H9 (cell line): ENCODE measurements around the gene TBC1D22A. TPM values are rescaled to one million over a fixed set of nuclear protein-coding genes. Genes with fewer than 3 reads are reported as not detected.

Experiments
- DNase-seq: peaks from one replicate; pipeline ENCODE4 v3.0.0-alpha.2; 2017
- H2AFZ ChIP-seq: one replicate; pipeline ENCODE4 v1.6.1; 2013; ENCODE audit warnings: mild to moderate bottlenecking, low read length, control low read depth, moderate library complexity
- H2AK5ac ChIP-seq: 2 replicates; pipeline ENCODE4 v1.6.1; 2013; ENCODE audit warnings: low read length, control low read depth, mixed read lengths; ENCODE audit not compliant: insufficient read length
- H2BK120ac ChIP-seq: one replicate; pipeline ENCODE4 v1.6.1; 2013; ENCODE audit warnings: low read depth, mild to moderate bottlenecking, low read length, control low read depth, inconsistent platforms; ENCODE audit not compliant: poor library complexity, severe bottlenecking
- H2BK12ac ChIP-seq: 2 replicates; pipeline ENCODE4 v1.6.1; 2013; ENCODE audit warnings: low read length, control low read depth, mixed read lengths, low read depth; ENCODE audit not compliant: insufficient read length
- H2BK15ac ChIP-seq: 2 replicates; pipeline ENCODE4 v1.6.1; 2013; ENCODE audit warnings: low read depth, low read length, control low read depth
- H2BK20ac ChIP-seq: one replicate; pipeline ENCODE4 v1.6.1; 2013; ENCODE audit warnings: low read depth, mild to moderate bottlenecking, low read length, control low read depth, inconsistent platforms; ENCODE audit not compliant: poor library complexity, severe bottlenecking
- H2BK5ac ChIP-seq: 2 replicates; pipeline ENCODE4 v1.6.1; 2013; ENCODE audit warnings: low read length, control low read depth, mixed read lengths; ENCODE audit not compliant: insufficient read length
- H3K14ac ChIP-seq: 2 replicates; pipeline ENCODE4 v1.6.1; 2013; ENCODE audit warnings: low read length, control low read depth; ENCODE audit not compliant: insufficient read depth
- H3K18ac ChIP-seq: 2 replicates; pipeline ENCODE4 v1.6.1; 2013; ENCODE audit warnings: low read depth, mild to moderate bottlenecking, mixed read lengths, low read length, control low read depth; ENCODE audit not compliant: insufficient read length
- H3K23ac ChIP-seq: 2 replicates; pipeline ENCODE4 v1.6.1; 2013; ENCODE audit warnings: low read length, control low read depth, mixed read lengths, low read depth; ENCODE audit not compliant: insufficient read length
- H3K23me2 ChIP-seq: 2 replicates; pipeline ENCODE4 v1.6.1; 2013; ENCODE audit warnings: low read depth, mild to moderate bottlenecking, mixed read lengths, low read length, control low read depth; ENCODE audit not compliant: insufficient read length, poor library complexity, severe bottlenecking
- H3K27ac ChIP-seq: 2 replicates; pipeline ENCODE4 v1.5.1; 2013; ENCODE audit warnings: low read length, control low read depth, mixed read lengths, low read depth; ENCODE audit not compliant: insufficient read length
- H3K27me3 ChIP-seq: 2 replicates; pipeline ENCODE4 v1.6.1; 2013; ENCODE audit warnings: low read length, control low read depth, inconsistent platforms; ENCODE audit not compliant: insufficient read depth
- H3K4ac ChIP-seq: 2 replicates; pipeline ENCODE4 v1.6.1; 2013; ENCODE audit warnings: low read depth, mild to moderate bottlenecking, control low read depth, inconsistent platforms, low read length, moderate library complexity
- H3K4me1 ChIP-seq: 2 replicates; pipeline ENCODE4 v1.6.1; 2013; ENCODE audit warnings: low read length, control low read depth, inconsistent platforms; ENCODE audit not compliant: insufficient read depth
- H3K4me2 ChIP-seq: 2 replicates; pipeline ENCODE4 v1.6.1; 2013; ENCODE audit warnings: low read length, control low read depth, mixed read lengths; ENCODE audit not compliant: insufficient read length, insufficient read depth
- H3K56ac ChIP-seq: 2 replicates; pipeline ENCODE4 v1.6.1; 2013; ENCODE audit warnings: low read depth, mild to moderate bottlenecking, mixed read lengths, low read length, control low read depth; ENCODE audit not compliant: insufficient read length
- H3K79me1 ChIP-seq: 2 replicates; pipeline ENCODE4 v1.6.1; 2013; ENCODE audit warnings: low read depth, mild to moderate bottlenecking, moderate library complexity, low read length, control low read depth, inconsistent platforms; ENCODE audit not compliant: insufficient read depth, poor library complexity, severe bottlenecking
- H3K79me2 ChIP-seq: 2 replicates; pipeline ENCODE4 v1.6.1; 2013; ENCODE audit warnings: low read length, control low read depth, inconsistent platforms; ENCODE audit not compliant: insufficient read depth
- H3K9ac ChIP-seq: 2 replicates; pipeline ENCODE4 v1.6.1; 2013; ENCODE audit warnings: low read length, control low read depth, mixed read lengths; ENCODE audit not compliant: insufficient read length; ENCODE audit errors: extremely low read depth
- H3K9me3 ChIP-seq: one replicate; pipeline ENCODE4 v1.6.1; 2013; ENCODE audit warnings: low read depth, low read length, inconsistent platforms; ENCODE audit not compliant: control insufficient read depth
- H3T11ph ChIP-seq: one replicate; pipeline ENCODE4 v1.6.1; 2013; ENCODE audit warnings: mild to moderate bottlenecking, low read length, control low read depth, inconsistent platforms
- H4K20me1 ChIP-seq: one replicate; pipeline ENCODE4 v1.6.1; 2013; ENCODE audit not compliant: control insufficient read depth, insufficient read length, insufficient read depth
- H4K5ac ChIP-seq: 2 replicates; pipeline ENCODE4 v1.6.1; 2013; ENCODE audit warnings: low read depth, mild to moderate bottlenecking, mixed read lengths, low read length, control low read depth; ENCODE audit not compliant: insufficient read length
- H4K8ac ChIP-seq: replicated peaks from 2 replicates; pipeline ENCODE4 v1.6.1; 2013; ENCODE audit warnings: low read length, control low read depth, mixed read lengths, low read depth; ENCODE audit not compliant: insufficient read length
- H4K91ac ChIP-seq: 2 replicates; pipeline ENCODE4 v1.6.1; 2013; ENCODE audit warnings: low read depth, mild to moderate bottlenecking, moderate library complexity, mixed read lengths, low read length, control low read depth; ENCODE audit not compliant: insufficient read length
- H3K27ac Mint-ChIP-seq, 3 experiments: 2 replicates in 2 of 3; 3 replicates in 1 of 3; pipeline ENCODE4 v1.8.0; 2020 to 2021; ENCODE audit warnings: mixed read lengths in 3 of 3, mild to moderate bottlenecking in 1 of 3, moderate library complexity in 1 of 3
- H3K27me3 Mint-ChIP-seq: 2 replicates; pipeline ENCODE4 v1.8.0; 2021; ENCODE audit warnings: low read depth, mild to moderate bottlenecking, moderate library complexity, mixed read lengths
- H3K36me3 Mint-ChIP-seq, 3 experiments: 2 replicates in 2 of 3; 3 replicates in 1 of 3; pipeline ENCODE4 v1.8.0; 2020 to 2021; ENCODE audit warnings: low read depth in 3 of 3, mixed read lengths in 3 of 3; ENCODE audit not compliant: insufficient read depth in 1 of 3
- H3K4me1 Mint-ChIP-seq, 2 experiments: 2 replicates each; pipeline ENCODE4 v1.8.0; 2020; ENCODE audit warnings: mixed read lengths in 2 of 2
- H3K4me3 Mint-ChIP-seq, 2 experiments: 2 replicates in 1 of 2; 3 replicates in 1 of 2; pipeline ENCODE4 v1.8.0; 2020 to 2021; ENCODE audit warnings: mild to moderate bottlenecking in 2 of 2, mixed read lengths in 2 of 2, moderate library complexity in 1 of 2
- H3K9me3 Mint-ChIP-seq, 2 experiments: 2 replicates in 1 of 2; 3 replicates in 1 of 2; pipeline ENCODE4 v1.8.0; 2020; ENCODE audit warnings: mild to moderate bottlenecking in 2 of 2, mixed read lengths in 2 of 2, moderate library complexity in 1 of 2
- CTCF ChIP-seq: fragments of 200-600 bp; sonication (generic); conservative IDR thresholded peaks from 3 replicates; pipeline ENCODE4 v1.8.0; 2021; ENCODE audit warnings: antibody characterized with exemption, mild to moderate bottlenecking
- WGBS: extraction: QIAGEN DNeasy Blood & Tissue Kit; methylation state at CpG from one replicate; pipeline ENCODE4 v1.1.7; 2013; ENCODE audit warnings: missing lambda C conversion rate, low lambda C conversion rate, mixed read lengths; ENCODE audit not compliant: insufficient read length; ENCODE audit errors: extremely low coverage; 5-methylcytosine and 5-hydroxymethylcytosine counted together
- total RNA-seq: library from RNA; stranded (reverse); gene quantifications from 2 replicates; pipeline ENCODE4 v1.2.1, GENCODE V29; 2021

Gene TBC1D22A
- total RNA-seq, 1 experiment from 2014 or later: 20.8 TPM

- Histone ChIP-seq H3K9me3 (no peaks in the 10 kb centered on the region), H3K4me1 (0 out of 2 replicates have a peak, but pooled peaks cover 2% of the 10 kb centered on the region), H3K23me2 (no peaks in the 10 kb centered on the region), H2BK15ac (no peak overlapping the region), H2BK20ac (no peak overlapping the region), H4K5ac (no peak overlapping the region), H3K4ac (no peak overlapping the region), H3K27ac (no peak overlapping the region), H3K79me2 (no peaks in the 10 kb centered on the region; the same call in 1 of the 2 replicates), H2AFZ (no peak overlapping the region), H3K79me1 (no peaks in the 10 kb centered on the region), H4K8ac (no peak overlapping the region), H3K4me2 (no peak overlapping the region), H2BK120ac (no peak overlapping the region), H3K18ac (no peak overlapping the region), H2AK5ac (no peak overlapping the region), H3K9ac (no peak overlapping the region), H3K27me3 (no peaks in the 10 kb centered on the region), H3K56ac (no peak overlapping the region), H3K23ac (no peak overlapping the region), H4K91ac (no peak overlapping the region), H2BK12ac (no peak overlapping the region), H3K14ac (no peak overlapping the region), H4K20me1 (no peaks in the 10 kb centered on the region), H3T11ph (no peak overlapping the region), H2BK5ac (no peak overlapping the region)
- no peak for TF ChIP-seq CTCF
- DNase-seq: no peak
- H3K27me3 Mint-ChIP-seq: no peaks in the 10 kb centered on the region; the same call in 1 of the 2 replicates
- peaks cover 34 to 44% of the 10 kb centered on the region in 2 experiments for H3K4me1 Mint-ChIP-seq
- H3K36me3 Mint-ChIP-seq: peaks cover 0 to 4% (median 0%) of the 10 kb centered on the region in 3 experiments; a peak in 3 of 7 replicates
- 100% methylated on average over 4 of the region's 7 CpGs for WGBS
- no peaks in the 10 kb centered on the region for H3K9me3 Mint-ChIP-seq
- no peak overlapping the region for H3K27ac Mint-ChIP-seq
- H3K4me3 Mint-ChIP-seq: no peak overlapping the region
Measured at GRCh38 chr22:46954781-46955180, 192.3 kb downstream of the TBC1D22A start.
